GM19395 (cell line): Measurements from ENCODE around the gene TAF1B.

Experiments used
- ATAC-seq: cut with Tn5 transposase; IDR thresholded peaks from one replicate; pipeline ENCODE4 v1.9.1; 2021; ENCODE audit warnings: mild to moderate bottlenecking, moderate library complexity; ENCODE audit not compliant: unreplicated experiment

TAF1B gene

DNA sequence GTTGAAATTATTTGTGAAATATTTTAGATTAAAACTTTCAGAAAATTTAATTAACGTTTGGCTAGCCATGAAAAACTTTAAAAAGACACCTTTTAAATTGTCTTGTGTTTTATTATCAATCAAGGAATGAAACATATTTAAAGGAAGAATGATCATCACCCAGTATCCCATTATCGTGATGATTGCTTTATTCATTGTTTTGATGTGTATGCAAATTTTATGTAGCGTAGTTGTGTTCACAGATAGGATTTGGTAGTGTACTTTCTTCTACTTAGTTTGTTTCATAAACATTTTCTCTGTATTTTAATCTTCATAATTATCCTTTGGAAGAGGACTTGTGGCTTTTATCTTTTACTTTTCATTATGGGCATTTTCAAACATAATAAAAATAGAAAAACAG is 116.0 kb downstream of the TAF1B start:
- no peak for ATAC-seq

DNA sequence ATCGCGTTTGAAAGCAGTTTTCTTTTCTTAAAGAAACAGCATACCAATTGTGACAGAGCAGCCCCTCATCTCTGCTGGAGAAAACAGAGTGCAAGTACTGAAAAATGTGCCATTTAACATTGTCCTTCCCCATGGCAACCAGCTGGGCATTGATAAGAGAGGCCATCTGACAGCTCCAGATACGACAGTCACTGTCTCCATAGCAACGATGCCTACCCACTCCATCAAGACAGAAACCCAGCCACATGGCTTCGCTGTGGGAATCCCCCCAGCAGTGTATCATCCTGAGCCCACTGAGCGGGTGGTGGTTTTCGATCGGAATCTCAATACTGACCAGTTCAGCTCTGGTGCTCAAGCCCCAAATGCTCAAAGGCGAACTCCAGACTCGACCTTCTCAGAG is 117.7 kb downstream of the TAF1B start:
- ATAC-seq: no peak

DNA sequence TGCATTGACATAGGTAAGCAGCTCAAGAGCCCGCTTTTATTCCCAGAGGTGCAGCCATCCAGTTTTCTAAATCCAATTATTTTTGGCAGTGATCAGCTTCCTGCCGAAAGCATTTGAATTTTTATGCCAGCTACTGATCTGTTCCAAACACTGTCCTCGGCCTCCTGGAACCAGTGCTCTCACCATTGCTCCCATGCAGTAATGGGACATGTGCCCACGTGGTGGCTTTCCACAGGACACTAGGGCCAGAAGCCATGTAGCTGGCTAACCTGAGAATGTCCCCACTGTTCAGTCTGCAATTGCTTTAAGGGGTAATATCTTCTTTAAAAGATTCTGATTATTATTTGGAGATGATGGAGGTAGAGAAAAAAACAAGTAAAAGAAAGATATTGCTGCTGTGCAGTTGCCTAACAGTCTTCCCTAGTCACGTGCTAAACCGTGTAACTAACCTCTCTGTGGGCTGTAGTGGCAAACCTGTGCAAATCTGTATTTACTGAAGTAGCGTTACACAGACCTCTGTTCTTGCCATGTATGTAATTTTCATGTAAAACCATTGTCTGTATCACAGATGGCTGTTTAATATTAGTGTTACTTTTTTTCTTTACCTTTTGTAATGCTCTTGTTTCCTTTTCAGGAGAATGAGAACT is 121.2 kb downstream of the TAF1B start:
- ATAC-seq: no peak

DNA sequence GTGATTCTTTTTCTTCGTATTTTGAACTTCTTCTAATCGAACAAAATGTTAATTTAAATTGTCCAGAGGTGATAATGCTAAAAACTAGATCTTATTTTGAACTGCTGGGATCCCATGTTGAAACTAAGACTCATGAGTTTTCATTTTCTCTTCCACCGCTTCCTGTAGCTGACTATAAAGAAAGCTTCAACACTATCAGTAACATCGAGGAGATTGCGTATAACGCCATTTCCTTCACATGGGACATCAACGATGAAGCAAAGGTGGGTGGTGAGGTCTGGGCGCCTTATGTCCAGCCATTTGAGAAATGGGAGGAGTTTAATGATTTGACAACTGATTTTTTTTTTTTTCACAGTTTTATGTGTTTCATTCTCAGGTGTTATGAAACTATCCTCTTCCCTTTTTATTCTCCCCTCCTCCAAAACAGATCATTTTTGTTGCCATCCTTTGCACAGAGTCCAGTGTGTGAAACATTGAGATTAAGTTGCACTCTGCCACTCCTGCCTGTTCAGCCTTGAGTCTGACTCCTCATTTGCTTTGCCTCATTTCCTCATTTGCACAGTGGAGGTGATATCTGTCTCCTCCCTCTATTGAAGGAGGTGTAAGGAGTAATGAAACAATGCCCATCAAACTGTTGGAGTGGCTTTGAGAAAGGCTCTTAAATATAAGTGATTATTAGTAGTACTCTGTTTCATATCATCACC is 122.0 kb downstream of the TAF1B start:
- no peak for ATAC-seq

GRCh38 chr2:9966491-9967022 is 123.3 kb downstream of the TAF1B start:
- ATAC-seq: no peak

DNA sequence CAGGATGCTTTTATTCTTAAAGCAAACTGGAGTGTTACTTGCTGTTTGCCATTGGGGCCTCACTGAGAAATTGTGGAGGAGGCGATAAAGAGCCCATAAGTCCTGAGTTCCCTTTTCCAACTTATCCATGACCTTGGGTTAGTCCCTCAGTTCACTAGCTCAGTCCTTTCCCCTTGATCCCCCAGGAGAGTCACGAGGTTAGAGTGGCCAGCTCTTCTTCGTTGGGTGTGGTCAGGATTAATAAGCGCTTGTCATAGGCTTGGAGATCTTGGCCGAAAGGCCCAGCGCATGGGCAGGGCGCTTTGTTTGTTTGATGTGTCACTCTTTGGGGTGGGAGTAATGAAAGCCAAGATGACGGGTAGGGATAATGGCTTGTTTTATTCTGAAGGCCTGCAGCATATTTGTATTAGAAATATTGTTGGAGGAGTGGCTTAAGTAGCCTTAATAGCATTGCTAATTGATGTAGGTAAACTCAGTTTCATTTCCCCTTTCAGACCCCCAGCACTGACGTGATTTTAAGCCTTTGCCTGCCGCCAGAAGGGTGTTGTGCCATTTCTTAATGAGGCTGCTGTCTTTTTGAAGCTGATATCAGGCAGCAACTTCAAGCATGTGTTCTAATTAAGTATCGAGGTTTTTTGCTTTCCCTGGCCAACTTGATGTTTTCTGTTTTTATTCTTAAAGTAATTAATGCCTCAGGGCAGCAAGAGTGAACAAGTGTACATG is 123.9 kb downstream of the TAF1B start:
- ATAC-seq: no peak

- ATAC-seq: no peak
Measured at GRCh38 chr2:9968553-9969497, 125.6 kb downstream of the TAF1B start.

GRCh38 chr2:9970200-9971044 is 127.1 kb downstream of the TAF1B start:
- ATAC-seq: no peak

GRCh38 chr2:9971105-9971818 is 128.0 kb downstream of the TAF1B start:
- ATAC-seq: no peak

DNA sequence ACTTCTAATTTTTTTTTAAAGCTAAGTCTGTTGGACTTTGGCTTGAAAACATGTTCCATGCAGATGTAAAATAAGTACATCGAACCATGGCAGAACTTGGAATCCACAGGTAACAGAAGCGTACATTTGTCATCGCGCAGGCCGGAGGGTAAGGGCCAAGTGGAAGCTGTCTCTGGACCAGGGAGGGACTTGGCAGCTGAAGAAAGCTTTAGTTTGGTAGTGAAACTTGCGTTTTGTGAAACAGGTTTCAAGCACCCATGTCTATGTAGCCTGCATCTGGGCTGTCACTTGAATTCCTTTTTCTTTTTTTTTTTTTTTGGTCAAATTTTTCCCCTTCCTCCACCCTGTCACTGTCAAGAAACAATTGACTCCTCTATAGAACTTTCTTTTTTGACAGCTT is 128.6 kb downstream of the TAF1B start:
- no peak for ATAC-seq

- no peak for ATAC-seq
Measured at GRCh38 chr2:9972621-9973479, 129.6 kb downstream of the TAF1B start.

DNA sequence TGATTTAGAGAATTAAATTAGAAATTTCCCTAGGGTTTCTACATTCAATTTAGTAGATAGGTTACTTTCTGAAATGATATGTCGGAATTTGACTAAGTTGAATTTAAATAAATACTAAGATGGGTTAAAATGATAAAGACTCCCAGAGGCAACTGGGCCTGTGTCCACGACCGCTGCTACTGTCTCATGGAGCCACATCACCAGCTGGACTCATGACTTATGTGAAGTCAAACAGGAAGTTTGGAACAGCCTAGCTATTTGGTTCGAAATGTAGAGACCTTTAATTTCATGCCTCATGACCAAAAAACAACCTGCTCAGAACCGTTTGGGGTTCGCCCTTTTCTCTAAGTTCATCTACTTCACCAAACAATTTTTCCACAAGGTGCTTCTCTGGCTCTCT is 130.4 kb downstream of the TAF1B start:
- no peak for ATAC-seq

GRCh38 chr2:9974343-9974742 is 131.1 kb downstream of the TAF1B start:
- ATAC-seq: no peak

DNA sequence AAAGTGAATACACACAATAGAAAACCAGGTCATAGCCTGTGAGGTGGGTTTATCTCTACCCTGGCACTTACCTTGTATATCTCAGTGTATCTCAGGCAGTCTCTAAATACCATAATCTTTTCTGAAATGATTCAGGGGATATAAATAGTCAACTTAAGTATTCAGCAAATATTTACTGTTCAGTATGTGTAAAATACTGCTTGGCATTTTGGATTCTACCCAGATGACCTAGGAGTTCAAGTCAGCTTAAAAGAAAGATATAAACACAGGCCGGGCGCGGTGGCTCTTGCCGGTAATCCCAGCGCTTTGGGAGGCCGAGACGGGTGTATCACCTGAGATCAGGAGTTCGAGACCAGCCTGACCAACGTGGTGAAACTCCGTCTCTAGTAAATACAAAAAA is 132.1 kb downstream of the TAF1B start:
- ATAC-seq: no peak

- no peak for ATAC-seq
Measured at GRCh38 chr2:9975805-9976447, 132.7 kb downstream of the TAF1B start.

GRCh38 chr2:9979977-9980376 is 136.7 kb downstream of the TAF1B start:
- ATAC-seq: no peak

DNA sequence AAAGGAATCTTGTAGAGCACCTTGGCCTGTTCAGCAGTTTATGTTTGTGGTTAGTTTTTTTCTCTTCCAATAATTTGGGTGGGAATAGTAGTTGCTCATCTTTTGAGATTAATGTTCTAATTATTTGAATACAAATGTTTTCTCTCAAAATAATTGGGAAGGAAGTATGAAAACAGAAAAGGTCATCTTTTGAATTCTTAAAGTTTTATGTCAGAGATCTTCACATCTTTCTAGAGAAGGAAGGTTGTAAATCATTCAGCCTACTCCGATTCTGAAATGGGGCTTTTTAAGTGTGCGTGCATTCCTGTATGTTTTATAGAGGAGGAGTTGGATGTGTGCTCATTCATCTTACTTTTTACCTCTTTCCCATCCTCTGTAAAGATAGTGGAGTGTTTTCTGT is 137.2 kb downstream of the TAF1B start:
- ATAC-seq: no peak

- no peak for ATAC-seq
Measured at GRCh38 chr2:9981655-9982054, 138.4 kb downstream of the TAF1B start.
